Ovary (tissue), 3 donors: Measurements from ENCODE around the gene MAST2.

Source experiments
- CTCF ChIP-seq, 3 donors: fragments of 450-650 bp in 2 of 3; fragments of 200-600 bp in 1 of 3; IDR thresholded peaks; one replicate each; pipeline versions ENCODE4 v1.5.1 to v1.8.0; 2016 to 2022; ENCODE audit warnings: antibody characterized with exemption in 3 of 3, mild to moderate bottlenecking in 1 of 3
- POLR2A ChIP-seq: fragments of 450-650 bp; IDR thresholded peaks from one replicate; pipeline ENCODE4 v1.6.1; 2017; ENCODE audit warnings: antibody characterized with exemption, mild to moderate bottlenecking, moderate library complexity
- donor health status: DM: no; HTN: no; CAD: no.

DNA sequence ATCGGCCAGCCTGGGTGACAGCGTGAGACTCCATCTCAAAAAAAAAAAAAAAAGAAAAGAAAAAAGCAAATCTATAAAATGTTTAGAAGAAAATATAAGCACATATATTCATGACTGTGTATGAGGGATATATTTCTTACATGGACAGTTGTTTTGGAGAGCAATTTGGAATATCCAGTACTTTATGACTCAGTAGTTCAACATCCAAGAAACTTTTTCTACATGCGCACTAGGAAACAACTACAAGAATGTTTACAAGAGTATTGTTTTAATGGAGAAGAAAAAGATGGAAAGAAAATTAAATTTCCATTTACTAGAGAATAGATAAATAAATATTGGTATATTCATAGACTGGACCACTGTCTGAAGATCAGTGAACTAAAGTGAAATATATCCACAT is 77.5 kb downstream of the MAST2 start:
- TF ChIP-seq CTCF (IDR thresholded peaks at IDR 0.05) (no peak), POLR2A (no peak)
